ENCODE measurements around the gene RICTOR. TPM values are rescaled to one million over a fixed set of nuclear protein-coding genes. Genes with fewer than 3 reads are reported as not detected.

Gene RICTOR
- total and polyA plus RNA-seq, 9 of the 15 experiments (the other 6 are each of a cell fraction or from before 2014, with no cell fraction given), result 13.9 to 46.6 (median 22.6) TPM

GRCh38 chr5:39001683-39002082 is 72.5 kb downstream of the RICTOR start (continued):
- TF ChIP-seq REST (IDR thresholded peaks at IDR 0.05; ENCODE audit: borderline replicate concordance), result no peak
- TF ChIP-seq REST (CRISPR knock-in tag; IDR thresholded peaks at IDR 0.05; ENCODE audit: low read depth), result no peak
- no peak for TF ChIP-seq SP1 (CRISPR knock-in tag; IDR thresholded peaks at IDR 0.05)
- no peak for TF ChIP-seq AFF1 (IDR thresholded peaks at IDR 0.05; ENCODE audit: low read depth in 1 of 2, partially characterized antibody in 2 of 2)
- no peak for TF ChIP-seq EZH2 (IDR thresholded peaks at IDR 0.05; ENCODE audit: borderline replicate concordance, low read depth, low read length)
- no peak for TF ChIP-seq PCBP2 (IDR thresholded peaks at IDR 0.05; ENCODE audit: low read depth, low read length, poor library complexity, severe bottlenecking)
- no peak for TF ChIP-seq ZFP91 (CRISPR knock-in tag; IDR thresholded peaks at IDR 0.05)
- TF ChIP-seq ZNF146 (CRISPR knock-in tag; IDR thresholded peaks at IDR 0.05; ENCODE audit: unreplicated experiment), result no peak
- TF ChIP-seq ZNF445 (CRISPR knock-in tag; IDR thresholded peaks at IDR 0.05; ENCODE audit: low read depth), result no peak
- TF ChIP-seq ELF2 (CRISPR knock-in tag; IDR thresholded peaks at IDR 0.05), result no peak
- TF ChIP-seq FOXA3 (CRISPR knock-in tag; conservative IDR thresholded peaks at IDR 0.05 in 1 of 2, IDR thresholded peaks at IDR 0.05 in 1 of 2), result no peak
- TF ChIP-seq SRSF1 (IDR thresholded peaks at IDR 0.05; ENCODE audit: low read depth, low read length), result no peak
- no peak for TF ChIP-seq TCF7 (IDR thresholded peaks at IDR 0.05; ENCODE audit: borderline replicate concordance)
- no peak for TF ChIP-seq GATAD2B (IDR thresholded peaks at IDR 0.05; ENCODE audit: borderline replicate concordance)
